Stomach (tissue), 9 donors: Measurements from ENCODE around the gene USP46. TPM values are rescaled to one million over a fixed set of nuclear protein-coding genes. Genes with fewer than 3 reads are reported as not detected.

ENCODE experiments used
- DNase-seq, 2 donors: peaks; one replicate each; pipeline versions ENCODE4 v3.0.0 to v3.0.0-alpha.2; 2013 to 2019
- H3K27ac ChIP-seq, 5 donors: fragments of 200-600 bp in 4 of 5; sonication (generic) in 4 of 5; one replicate each; pipeline ENCODE4 v1.5.1; 2013 to 2019; ENCODE audit warnings: mild to moderate bottlenecking in 1 of 5, moderate library complexity in 1 of 5
- H3K27me3 ChIP-seq, 3 donors: fragments of 200-600 bp; sonication (generic); one replicate each; pipeline ENCODE4 v1.5.1; 2017 to 2019; ENCODE audit warnings: mixed run types in 1 of 3
- H3K36me3 ChIP-seq, 4 donors: fragments of 200-600 bp; sonication (generic); 1 replicate in 3 of 4; 2 replicates in 1 of 4; pipeline ENCODE4 v1.5.1; 2016 to 2019
- H3K4me1 ChIP-seq, 4 donors: fragments of 200-600 bp; sonication (generic); one replicate each; pipeline ENCODE4 v1.5.1; 2016 to 2019
- H3K4me3 ChIP-seq, 4 donors: fragments of 200-600 bp; sonication (generic) in 3 of 4; one replicate each; pipeline ENCODE4 v1.5.1; 2016 to 2019; ENCODE audit warnings: mild to moderate bottlenecking in 1 of 4
- H3K9me3 ChIP-seq, 4 donors: fragments of 200-600 bp; sonication (generic); one replicate each; pipeline ENCODE4 v1.5.1; 2016 to 2019
- CTCF ChIP-seq, 7 experiments: fragments of 450-650 bp in 4 of 7; fragments of 200-600 bp in 3 of 7; sonication (generic) in 3 of 7; IDR thresholded peaks; one replicate each; pipeline ENCODE4 v1.5.1; 2016 to 2019; ENCODE audit warnings: antibody characterized with exemption in 7 of 7, control low read depth in 2 of 7, mild to moderate bottlenecking in 1 of 7
- EP300 ChIP-seq: sonication (generic); formaldehyde crosslinking; IDR thresholded peaks from one replicate; pipeline ENCODE4 v1.6.1; 2017; ENCODE audit warnings: antibody characterized with exemption
- POLR2A ChIP-seq, 4 donors: fragments of 450-650 bp; IDR thresholded peaks; one replicate each; pipeline ENCODE4 v1.6.1; 2016; ENCODE audit warnings: antibody characterized with exemption in 4 of 4, control low read depth in 2 of 4, mild to moderate bottlenecking in 1 of 4, moderate library complexity in 1 of 4
- POLR2AphosphoS5 ChIP-seq, 3 donors: sonication (generic); formaldehyde crosslinking; IDR thresholded peaks; one replicate each; pipeline ENCODE4 v1.6.1; 2016; ENCODE audit warnings: antibody characterized with exemption in 3 of 3
- WGBS, 5 donors: extraction: QIAGEN DNeasy Blood & Tissue Kit in 3 of 5; methylation state at CpG; one replicate each; pipeline versions ENCODE4 v1.1.5 to v1.1.7; 2013 to 2018; 5-methylcytosine and 5-hydroxymethylcytosine counted together
- intact Hi-C: fragments of 100-400 bp; cut with DNase I; formaldehyde crosslinking; loops from one replicate; pipeline ENCODE4 v1.15.1; 2023; ENCODE audit warnings: low total_unique reads
- polyA plus RNA-seq, 3 donors: library from polyadenylated mRNA; stranded (reverse); fragments of 200-250 nt; gene quantifications; one replicate each; pipeline ENCODE4 v1.2.3, GENCODE V29; 2013
- total RNA-seq, 5 donors: library from RNA; depleted of rRNA; stranded (reverse); fragments of >200 nt; gene quantifications; one replicate each; pipeline versions ENCODE4 v1.1.0 to v1.2.3, GENCODE V29; 2014 to 2016
- donor health status: healthy with polysubstance abuse.
- donor health status: Bipolar disorder and iron deficiency.
- donor health status: healthy.

Gene USP46
- total and polyA plus RNA-seq, 8 donors = 2.7 to 36.5 (median 7.0) TPM

- Histone ChIP-seq H3K4me3 (no peak overlapping the region), H3K27ac (no peak overlapping the region), H3K9me3 (no peaks in the 10 kb centered on the region), H3K36me3 (no peaks in the 10 kb centered on the region), H3K27me3 (no peaks in the 10 kb centered on the region), H3K4me1 (peaks cover 19 to 40% (median 33%) of the 10 kb centered on the region in 4 donors)
- no peak for DNase-seq
- TF ChIP-seq EP300 (no peak), POLR2A (IDR thresholded peaks at IDR 0.05) (no peak), POLR2AphosphoS5 (IDR thresholded peaks at IDR 0.05) (no peak), CTCF (IDR thresholded peaks at IDR 0.05) (no peak)
- intact Hi-C loops = no loop called here
- WGBS, 5 donors = 95 to 99% (median 96%) methylated on average over 3 of the region's 3 CpGs
Observed at GRCh38 chr4:52646096-52646495, 13.0 kb downstream of the USP46 start.

- Histone ChIP-seq H3K27me3 (no peaks in the 10 kb centered on the region), H3K9me3 (no peaks in the 10 kb centered on the region), H3K36me3 (no peaks in the 10 kb centered on the region), H3K4me1 (peaks cover 24 to 47% (median 39%) of the 10 kb centered on the region in 4 donors), H3K4me3 (no peak overlapping the region), H3K27ac (no peak overlapping the region)
- no peak for DNase-seq
- intact Hi-C loops = no loop called here
- TF ChIP-seq CTCF (IDR thresholded peaks at IDR 0.05) (no peak), POLR2AphosphoS5 (IDR thresholded peaks at IDR 0.05) (no peak), POLR2A (IDR thresholded peaks at IDR 0.05) (no peak), EP300 (no peak)
Observed at GRCh38 chr4:52645300-52645699, 13.8 kb downstream of the USP46 start.

- TF ChIP-seq EP300 (no peak), POLR2AphosphoS5 (IDR thresholded peaks at IDR 0.05) (peak in 1 of 3 donors; percentile 10), CTCF (IDR thresholded peaks at IDR 0.05) (no peak), POLR2A (IDR thresholded peaks at IDR 0.05) (no peak)
- peaks cover 24 to 47% (median 39%) of the 10 kb centered on the region in 4 donors for H3K4me1 ChIP-seq
- WGBS, 5 donors = 14 to 31% (median 19%) methylated on average over 4 of the region's 4 CpGs
- intact Hi-C loops = no loop called here
- no peak overlapping the region for H3K27ac ChIP-seq
- no peaks in the 10 kb centered on the region for H3K27me3 ChIP-seq
- H3K9me3 ChIP-seq = no peaks in the 10 kb centered on the region
- H3K36me3 ChIP-seq = no peaks in the 10 kb centered on the region
- H3K4me3 ChIP-seq = no peak overlapping the region
- peak; percentile 57 to 72 for DNase-seq
Observed at GRCh38 chr4:52643785-52644244, 15.3 kb downstream of the USP46 start.

- Histone ChIP-seq H3K27me3 (no peaks in the 10 kb centered on the region), H3K27ac (no peak overlapping the region), H3K9me3 (no peaks in the 10 kb centered on the region), H3K4me3 (no peak overlapping the region), H3K4me1 (peaks cover 24 to 47% (median 39%) of the 10 kb centered on the region in 4 donors), H3K36me3 (no peaks in the 10 kb centered on the region)
- TF ChIP-seq POLR2A (IDR thresholded peaks at IDR 0.05) (no peak), EP300 (no peak), CTCF (IDR thresholded peaks at IDR 0.05) (no peak), POLR2AphosphoS5 (IDR thresholded peaks at IDR 0.05) (no peak)
- DNase-seq = no peak
- WGBS, 5 donors = 65 to 86% (median 77%) methylated on average over 2 of the region's 2 CpGs
- intact Hi-C loops = no loop called here
Observed at GRCh38 chr4:52643190-52643589, 15.9 kb downstream of the USP46 start.
